ENCODE measurements around the gene TMUB1.

Gene TMUB1

GRCh38 chr7:151083071-151083823, at the start of gene TMUB1:
TMUB1 (minus strand) TSS chr7:151083493; CDS start chr7:151082563, 930 bp downstream.
- DNase-seq: peak; percentile 72 to 84 (median 83)

GRCh38 chr7:151132461-151133205, 49.3 kb upstream of the TMUB1 start:
- no peak for DNase-seq

GRCh38 chr7:151131592-151132293, 48.5 kb upstream of the TMUB1 start:
- no peak for DNase-seq

- peak in 2 of 3 experiments; percentile 42 to 73 for DNase-seq
Observed at GRCh38 chr7:151131224-151131591, 47.9 kb upstream of the TMUB1 start.

GRCh38 chr7:151130741-151131157, 47.5 kb upstream of the TMUB1 start:
- DNase-seq: no peak

- no peak for DNase-seq
Observed at GRCh38 chr7:151129960-151130591, 46.8 kb upstream of the TMUB1 start.

- no peak for DNase-seq
Observed at GRCh38 chr7:151129117-151129959, 46.0 kb upstream of the TMUB1 start.

GRCh38 chr7:151128716-151129115, 45.4 kb upstream of the TMUB1 start:
- DNase-seq: no peak

- DNase-seq: no peak
Observed at GRCh38 chr7:151128144-151128543, 44.9 kb upstream of the TMUB1 start.

GRCh38 chr7:151126491-151127137, 43.3 kb upstream of the TMUB1 start:
- peak in 2 of 3 experiments; percentile 40 to 51 for DNase-seq

GRCh38 chr7:151125846-151126481, 42.7 kb upstream of the TMUB1 start:
- peak in 1 of 3 experiments; percentile 24 for DNase-seq

- peak in 2 of 3 experiments; percentile 81 for DNase-seq
Observed at GRCh38 chr7:151125470-151125845, 42.2 kb upstream of the TMUB1 start.

GRCh38 chr7:151124899-151125399, 41.7 kb upstream of the TMUB1 start:
- DNase-seq: no peak

GRCh38 chr7:151124481-151124880, 41.2 kb upstream of the TMUB1 start:
- DNase-seq: no peak

GRCh38 chr7:151123822-151124464, 40.6 kb upstream of the TMUB1 start:
- peak; percentile 62 to 86 (median 83) for DNase-seq

GRCh38 chr7:151123158-151123821, 40.0 kb upstream of the TMUB1 start:
- DNase-seq: no peak

GRCh38 chr7:151122796-151123157, 39.5 kb upstream of the TMUB1 start:
- no peak for DNase-seq

- DNase-seq: no peak
Observed at GRCh38 chr7:151122276-151122675, 39.0 kb upstream of the TMUB1 start.

- no peak for DNase-seq
Observed at GRCh38 chr7:151121380-151122170, 38.3 kb upstream of the TMUB1 start.

All from NCI-H1417 (cell line).